Measurements from ENCODE around the gene MYO1D.

MYO1D gene

GRCh38 chr17:32733401-32733800, 143.5 kb downstream of the MYO1D start:
- no peak overlapping the region for H3K4me2 ChIP-seq (ENCODE audit: low read depth, low read length)
- H3K9me2 ChIP-seq (replicated peaks; ENCODE audit: insufficient read depth, low read length), result no peaks in the 10 kb centered on the region
- no peak overlapping the region for H3K27ac ChIP-seq (ENCODE audit: low read length)
- no peaks in the 10 kb centered on the region for H4K20me1 ChIP-seq (ENCODE audit: insufficient read depth, low read length)
- no peak overlapping the region for H3K4me3 ChIP-seq (ENCODE audit: low read length)
- no peaks in the 10 kb centered on the region for H3K27me3 ChIP-seq (replicated peaks; ENCODE audit: insufficient read depth, low read length)
- no peaks in the 10 kb centered on the region; the same call in none of the 2 replicates for H3K36me3 ChIP-seq (replicated peaks; ENCODE audit: insufficient read depth, low read length)
- no peaks in the 10 kb centered on the region for H3K79me2 ChIP-seq (ENCODE audit: low read length)
- no peaks in the 10 kb centered on the region for H3F3A ChIP-seq (ENCODE audit: insufficient read depth, low read length)
- TF ChIP-seq EZH2phosphoT487 (IDR thresholded peaks at IDR 0.05; ENCODE audit: low read length) (no peak), EZH2 (optimal IDR thresholded peaks at IDR 0.05; ENCODE audit: low read depth, low read length) (no peak), CTCF (IDR thresholded peaks at IDR 0.05; ENCODE audit: low read length) (no peak)
- no peaks in the 10 kb centered on the region for H3K9me3 ChIP-seq (replicated peaks; ENCODE audit: insufficient read depth, low read length)
- H3K4me1 ChIP-seq (ENCODE audit: low read length), result no peaks in the 10 kb centered on the region
- H2AFZ ChIP-seq (ENCODE audit: low read length), result no peak overlapping the region
- DNase-seq, result no peak
- no peak overlapping the region for H3K9ac ChIP-seq (ENCODE audit: low read length)

GRCh38 chr17:32732900-32733299, 144.0 kb downstream of the MYO1D start:
- no peak overlapping the region for H3K4me3 ChIP-seq (ENCODE audit: low read length)
- no peaks in the 10 kb centered on the region for H3K9me2 ChIP-seq (replicated peaks; ENCODE audit: insufficient read depth, low read length)
- no peaks in the 10 kb centered on the region for H3F3A ChIP-seq (ENCODE audit: insufficient read depth, low read length)
- H3K9ac ChIP-seq (ENCODE audit: low read length), result no peak overlapping the region
- TF ChIP-seq CTCF (IDR thresholded peaks at IDR 0.05; ENCODE audit: low read length) (no peak), EZH2phosphoT487 (IDR thresholded peaks at IDR 0.05; ENCODE audit: low read length) (no peak), EZH2 (optimal IDR thresholded peaks at IDR 0.05; ENCODE audit: low read depth, low read length) (no peak)
- H3K27ac ChIP-seq (ENCODE audit: low read length), result no peak overlapping the region
- no peak overlapping the region for H2AFZ ChIP-seq (ENCODE audit: low read length)
- H3K4me1 ChIP-seq (ENCODE audit: low read length), result no peaks in the 10 kb centered on the region
- H3K36me3 ChIP-seq (replicated peaks; ENCODE audit: insufficient read depth, low read length), result no peaks in the 10 kb centered on the region; the same call in 1 of the 2 replicates
- no peak for DNase-seq
- H4K20me1 ChIP-seq (ENCODE audit: insufficient read depth, low read length), result no peaks in the 10 kb centered on the region
- no peaks in the 10 kb centered on the region for H3K9me3 ChIP-seq (replicated peaks; ENCODE audit: insufficient read depth, low read length)
- H3K27me3 ChIP-seq (replicated peaks; ENCODE audit: insufficient read depth, low read length), result no peaks in the 10 kb centered on the region
- no peaks in the 10 kb centered on the region for H3K79me2 ChIP-seq (ENCODE audit: low read length)
- H3K4me2 ChIP-seq (ENCODE audit: low read depth, low read length), result no peak overlapping the region

DNA sequence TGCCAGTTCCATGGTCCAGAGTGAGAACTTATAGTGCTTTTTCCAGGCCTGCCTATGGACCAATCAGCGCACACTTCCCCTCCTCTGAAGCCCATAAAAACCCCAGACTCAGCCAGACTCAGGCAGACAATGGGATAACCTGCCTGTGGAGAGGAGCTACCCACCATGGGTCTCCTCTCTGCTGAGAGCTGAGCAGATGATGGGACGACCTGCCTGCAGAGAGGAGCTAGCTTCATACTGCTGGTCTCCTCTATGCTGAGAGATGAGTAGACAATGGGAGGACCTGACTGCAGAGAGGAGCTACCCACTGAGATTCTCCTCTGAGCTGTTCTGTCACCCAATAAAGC, 144.7 kb downstream of the MYO1D start:
- Histone ChIP-seq H3K4me3 (ENCODE audit: low read length) (no peak overlapping the region), H3K27me3 (replicated peaks; ENCODE audit: insufficient read depth, low read length) (no peaks in the 10 kb centered on the region), H4K20me1 (ENCODE audit: insufficient read depth, low read length) (no peaks in the 10 kb centered on the region), H3K9me2 (replicated peaks; ENCODE audit: insufficient read depth, low read length) (no peaks in the 10 kb centered on the region), H2AFZ (ENCODE audit: low read length) (no peak overlapping the region), H3K79me2 (ENCODE audit: low read length) (no peaks in the 10 kb centered on the region), H3K9me3 (replicated peaks; ENCODE audit: insufficient read depth, low read length) (no peaks in the 10 kb centered on the region), H3K27ac (ENCODE audit: low read length) (no peak overlapping the region), H3K9ac (ENCODE audit: low read length) (no peak overlapping the region), H3K36me3 (replicated peaks; ENCODE audit: insufficient read depth, low read length) (no peaks in the 10 kb centered on the region; the same call in 1 of the 2 replicates), H3F3A (ENCODE audit: insufficient read depth, low read length) (no peaks in the 10 kb centered on the region), H3K4me2 (ENCODE audit: low read depth, low read length) (no peak overlapping the region), H3K4me1 (ENCODE audit: low read length) (no peaks in the 10 kb centered on the region)
- DNase-seq, result no peak
- no peak for TF ChIP-seq CTCF (IDR thresholded peaks at IDR 0.05; ENCODE audit: low read length)
- no peak for TF ChIP-seq EZH2phosphoT487 (IDR thresholded peaks at IDR 0.05; ENCODE audit: low read length)
- no peak for TF ChIP-seq EZH2 (optimal IDR thresholded peaks at IDR 0.05; ENCODE audit: low read depth, low read length)

All from MM.1S (cell line).